ENCODE measurements around the gene TFEC.
"Not testable (repeated sequence)": the region's sequence is repeated elsewhere in the genome, so short reads cannot be mapped to it uniquely, and the experiment has no call there.

TFEC gene

GRCh38 chr7:116030651-116031276 lies at the start of gene TFEC:
TSS of gene TFEC (minus strand) at chr7:116030763. CDS start at chr7:115984441, 46,322 bp downstream.
- no peak for DNase-seq (ENCODE audit: low spot score)

GRCh38 chr7:116075351-116076145 lies 45.0 kb upstream of the TFEC start:
- DNase-seq (ENCODE audit: low spot score), result no peak

- DNase-seq (ENCODE audit: low spot score), result no peak
Measured at GRCh38 chr7:116071629-116072028, 41.1 kb upstream of the TFEC start.

- no peak for DNase-seq (ENCODE audit: low spot score)
Measured at GRCh38 chr7:116064179-116064578, 33.6 kb upstream of the TFEC start.

- no peak for DNase-seq (ENCODE audit: low spot score)
Measured at GRCh38 chr7:116062666-116063065, 32.1 kb upstream of the TFEC start.

GRCh38 chr7:116052006-116052405 lies 21.4 kb upstream of the TFEC start:
- no peak for DNase-seq (ENCODE audit: low spot score)

GRCh38 chr7:116047261-116047660 lies 16.7 kb upstream of the TFEC start:
- not testable (repeated sequence) for DNase-seq (ENCODE audit: low spot score)

- no peak for DNase-seq (ENCODE audit: low spot score)
Measured at GRCh38 chr7:116045532-116045931, 15.0 kb upstream of the TFEC start.

- DNase-seq (ENCODE audit: low spot score), result no peak
Measured at GRCh38 chr7:116041615-116042014, 11.1 kb upstream of the TFEC start.

GRCh38 chr7:116037401-116037800 lies 6.8 kb upstream of the TFEC start:
- no peak for DNase-seq (ENCODE audit: low spot score)

GRCh38 chr7:116034411-116034810 lies 3.8 kb upstream of the TFEC start:
- DNase-seq (ENCODE audit: low spot score), result no peak

- no peak for DNase-seq (ENCODE audit: low spot score)
Measured at GRCh38 chr7:116032886-116033285, 2.3 kb upstream of the TFEC start.

- DNase-seq (ENCODE audit: low spot score), result no peak
Measured at GRCh38 chr7:116028787-116029186, 1.8 kb downstream of the TFEC start.

- no peak for DNase-seq (ENCODE audit: low spot score)
Measured at GRCh38 chr7:116027786-116028185, 2.8 kb downstream of the TFEC start.

GRCh38 chr7:116024826-116025809 lies 5.4 kb downstream of the TFEC start:
- DNase-seq (ENCODE audit: low spot score), result no peak

GRCh38 chr7:116021237-116021636 lies 9.3 kb downstream of the TFEC start:
- no peak for DNase-seq (ENCODE audit: low spot score)

- DNase-seq (ENCODE audit: low spot score), result no peak
Measured at GRCh38 chr7:116018731-116019130, 11.8 kb downstream of the TFEC start.

GRCh38 chr7:116013675-116014074 lies 16.9 kb downstream of the TFEC start:
- no peak for DNase-seq (ENCODE audit: low spot score)

GRCh38 chr7:116011584-116011983 lies 19.0 kb downstream of the TFEC start:
- DNase-seq (ENCODE audit: low spot score), result no peak

GRCh38 chr7:116004762-116005161 lies 25.8 kb downstream of the TFEC start:
- not testable (repeated sequence) for DNase-seq (ENCODE audit: low spot score)

GRCh38 chr7:115997221-115997620 lies 33.3 kb downstream of the TFEC start:
- DNase-seq (ENCODE audit: low spot score), result no peak

- DNase-seq (ENCODE audit: low spot score), result no peak
Measured at GRCh38 chr7:115995701-115996100, 34.9 kb downstream of the TFEC start.

All from HuH-7.5 (cell line).